Mesothelial cell of epicardium (in vitro differentiated cells): ENCODE measurements around the gene MYL3. TPM values are rescaled to one million over a fixed set of nuclear protein-coding genes. Genes with fewer than 3 reads are reported as not detected.

Source experiments
- DNase-seq, 2 experiments: peaks; one replicate each; pipeline ENCODE4 v3.0.0; 2021; ENCODE audit warnings: low spot score in 2 of 2; ENCODE audit not compliant: unreplicated experiment in 2 of 2
- H3K27ac Mint-ChIP-seq: 2 replicates; pipeline ENCODE4 v1.8.0; 2021; ENCODE audit warnings: mixed read lengths
- H3K27me3 Mint-ChIP-seq: 2 replicates; pipeline ENCODE4 v1.8.0; 2021; ENCODE audit warnings: low read depth, mixed read lengths
- H3K36me3 Mint-ChIP-seq: 2 replicates; pipeline ENCODE4 v1.8.0; 2021; ENCODE audit warnings: mixed read lengths
- H3K4me1 Mint-ChIP-seq: 2 replicates; pipeline ENCODE4 v1.8.0; 2021; ENCODE audit warnings: mixed read lengths
- H3K4me3 Mint-ChIP-seq: 2 replicates; pipeline ENCODE4 v1.8.0; 2021; ENCODE audit warnings: mild to moderate bottlenecking, moderate library complexity, mixed read lengths
- H3K9me3 Mint-ChIP-seq: 2 replicates; pipeline ENCODE4 v1.8.0; 2021; ENCODE audit warnings: mixed read lengths
- CTCF ChIP-seq: fragments of 200-600 bp; sonication (generic); IDR thresholded peaks from one replicate; pipeline ENCODE4 v1.5.0; 2021; ENCODE audit warnings: antibody characterized with exemption; ENCODE audit not compliant: unreplicated experiment
- total RNA-seq: library from RNA; stranded (reverse); gene quantifications from 3 replicates; pipeline ENCODE4 v1.2.1, GENCODE V29; 2021

Gene MYL3
- total RNA-seq, 1 donor from 2014 or later = 5.3 TPM

GRCh38 chr3:46897829-46898320 lies 34.6 kb upstream of the MYL3 start:
- Mint-ChIP-seq H3K27ac (no peak overlapping the region), H3K27me3 (peaks cover 9% of the 10 kb centered on the region), H3K4me1 (no peaks in the 10 kb centered on the region), H3K9me3 (no peaks in the 10 kb centered on the region), H3K36me3 (no peaks in the 10 kb centered on the region), H3K4me3 (no peak overlapping the region)
- no peak for DNase-seq
- TF ChIP-seq CTCF = no peak

- TF ChIP-seq CTCF = no peak
- H3K9me3 Mint-ChIP-seq = no peaks in the 10 kb centered on the region
Observed at GRCh38 chr3:46897031-46897430, 33.8 kb upstream of the MYL3 start.

GRCh38 chr3:46896386-46896785 lies 33.1 kb upstream of the MYL3 start:
- Mint-ChIP-seq H3K27ac (no peak overlapping the region), H3K9me3 (no peaks in the 10 kb centered on the region), H3K4me1 (peaks cover 10% of the 10 kb centered on the region), H3K27me3 (peaks cover 24% of the 10 kb centered on the region), H3K4me3 (no peak overlapping the region), H3K36me3 (no peaks in the 10 kb centered on the region)
- no peak for TF ChIP-seq CTCF
- no peak for DNase-seq

More at GRCh38 chr3:46897031-46897430, 33.8 kb upstream of the MYL3 start:
- Mint-ChIP-seq H3K27ac (no peak overlapping the region), H3K27me3 (peaks cover 17% of the 10 kb centered on the region), H3K4me3 (no peak overlapping the region), H3K36me3 (no peaks in the 10 kb centered on the region), H3K4me1 (peaks cover 4% of the 10 kb centered on the region)
- DNase-seq = no peak

GRCh38 chr3:46895761-46896160 lies 32.5 kb upstream of the MYL3 start:
- peaks cover 28% of the 10 kb centered on the region for H3K27me3 Mint-ChIP-seq
- H3K4me3 Mint-ChIP-seq = no peak overlapping the region
- DNase-seq = no peak
- H3K27ac Mint-ChIP-seq = no peak overlapping the region
- H3K4me1 Mint-ChIP-seq = peaks cover 15% of the 10 kb centered on the region
- no peak for TF ChIP-seq CTCF
- no peaks in the 10 kb centered on the region for H3K36me3 Mint-ChIP-seq
- no peaks in the 10 kb centered on the region for H3K9me3 Mint-ChIP-seq

GRCh38 chr3:46895204-46895660 lies 32.0 kb upstream of the MYL3 start:
- H3K4me3 Mint-ChIP-seq = no peak overlapping the region
- no peaks in the 10 kb centered on the region for H3K9me3 Mint-ChIP-seq
- TF ChIP-seq CTCF = peak; percentile 79
- peaks cover 28% of the 10 kb centered on the region for H3K27me3 Mint-ChIP-seq
- peak; percentile 65 to 83 for DNase-seq
- no peaks in the 10 kb centered on the region for H3K36me3 Mint-ChIP-seq
- no peak overlapping the region for H3K27ac Mint-ChIP-seq
- H3K4me1 Mint-ChIP-seq = peaks cover 17% of the 10 kb centered on the region

GRCh38 chr3:46894256-46894655 lies 31.0 kb upstream of the MYL3 start:
- DNase-seq = no peak
- TF ChIP-seq CTCF = no peak
- peaks cover 27% of the 10 kb centered on the region for H3K4me1 Mint-ChIP-seq
- peaks cover 28% of the 10 kb centered on the region for H3K27me3 Mint-ChIP-seq
- H3K36me3 Mint-ChIP-seq = no peaks in the 10 kb centered on the region
- H3K9me3 Mint-ChIP-seq = no peaks in the 10 kb centered on the region
- H3K4me3 Mint-ChIP-seq = no peak overlapping the region
- no peak overlapping the region for H3K27ac Mint-ChIP-seq
